Fibroblast of lung (primary cell): ENCODE results near the gene POLA1.

Source experiments
- EZH2 ChIP-seq: IDR thresholded peaks from 2 replicates; pipeline ENCODE4 v1.5.1; 2012; ENCODE audit warnings: low read length, control low read depth, mild to moderate bottlenecking; ENCODE audit errors: missing control alignments
- TF ChIP-seq, protein P1 (sequence below), 2 donors: IDR thresholded peaks in 1 of 2; conservative IDR thresholded peaks in 1 of 2; 1 replicate in 1 of 2; 2 replicates in 1 of 2; pipeline ENCODE4 v1.5.1; 2011 to 2012; ENCODE audit warnings: low read length in 2 of 2, control low read depth in 1 of 2, inconsistent platforms in 1 of 2, low read depth in 1 of 2, mild to moderate bottlenecking in 1 of 2

DNA sequence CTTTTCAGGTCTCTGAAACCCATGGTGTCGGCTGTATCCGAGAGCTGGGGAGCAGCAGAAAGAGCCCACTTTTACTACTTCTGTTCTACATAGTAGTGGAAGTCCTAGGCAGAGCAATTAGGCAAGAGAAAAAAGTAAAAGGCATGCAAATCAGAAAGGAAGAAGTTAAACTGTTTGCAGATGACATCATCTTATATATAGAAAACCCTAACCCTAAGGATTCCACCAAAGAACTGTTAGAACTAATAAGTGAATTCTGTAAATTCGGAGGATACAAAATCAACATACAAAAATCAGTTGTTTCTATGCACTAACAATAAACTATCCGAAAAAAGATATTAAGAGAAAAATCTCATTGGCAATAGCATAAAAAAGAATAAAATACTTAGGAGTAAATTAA is 95.3 kb downstream of the POLA1 start:
- TF ChIP-seq, protein P1, sequence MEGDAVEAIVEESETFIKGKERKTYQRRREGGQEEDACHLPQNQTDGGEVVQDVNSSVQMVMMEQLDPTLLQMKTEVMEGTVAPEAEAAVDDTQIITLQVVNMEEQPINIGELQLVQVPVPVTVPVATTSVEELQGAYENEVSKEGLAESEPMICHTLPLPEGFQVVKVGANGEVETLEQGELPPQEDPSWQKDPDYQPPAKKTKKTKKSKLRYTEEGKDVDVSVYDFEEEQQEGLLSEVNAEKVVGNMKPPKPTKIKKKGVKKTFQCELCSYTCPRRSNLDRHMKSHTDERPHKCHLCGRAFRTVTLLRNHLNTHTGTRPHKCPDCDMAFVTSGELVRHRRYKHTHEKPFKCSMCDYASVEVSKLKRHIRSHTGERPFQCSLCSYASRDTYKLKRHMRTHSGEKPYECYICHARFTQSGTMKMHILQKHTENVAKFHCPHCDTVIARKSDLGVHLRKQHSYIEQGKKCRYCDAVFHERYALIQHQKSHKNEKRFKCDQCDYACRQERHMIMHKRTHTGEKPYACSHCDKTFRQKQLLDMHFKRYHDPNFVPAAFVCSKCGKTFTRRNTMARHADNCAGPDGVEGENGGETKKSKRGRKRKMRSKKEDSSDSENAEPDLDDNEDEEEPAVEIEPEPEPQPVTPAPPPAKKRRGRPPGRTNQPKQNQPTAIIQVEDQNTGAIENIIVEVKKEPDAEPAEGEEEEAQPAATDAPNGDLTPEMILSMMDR (conservative IDR thresholded peaks at IDR 0.05 in 1 of 2, IDR thresholded peaks at IDR 0.05 in 1 of 2; ENCODE audit: low read depth in 1 of 2, low read length in 2 of 2) = no peak
- no peak for TF ChIP-seq EZH2
